ENCODE measurements around the gene SLC9A5.

Gene SLC9A5

GRCh38 chr16:67241008-67241900 is 7.5 kb upstream of the SLC9A5 start:
- H3K27ac ChIP-seq (replicated peaks): no peak overlapping the region
- no peak for DNase-seq (ENCODE audit: low read depth in 1 of 2, low spot score in 1 of 2)

GRCh38 chr16:67242138-67242730 is 6.5 kb upstream of the SLC9A5 start:
- no peak for DNase-seq (ENCODE audit: low read depth in 1 of 2, low spot score in 1 of 2)
- H3K27me3 ChIP-seq (ENCODE audit: insufficient read depth, poor library complexity, severe bottlenecking): no peaks in the 10 kb centered on the region
- H3K27ac ChIP-seq (replicated peaks): no peak overlapping the region
- no peak overlapping the region for H3K4me3 ChIP-seq (replicated peaks; ENCODE audit: insufficient read depth, low read length)
- TF ChIP-seq GABPA (IDR thresholded peaks at IDR 0.05; ENCODE audit: low read depth) (no peak), CTCF (IDR thresholded peaks at IDR 0.05; ENCODE audit: insufficient read depth, low read length) (no peak), SPI1 (IDR thresholded peaks at IDR 0.05; ENCODE audit: borderline replicate concordance, low read depth) (no peak), POLR2AphosphoS5 (IDR thresholded peaks at IDR 0.05; ENCODE audit: low read depth) (no peak), REST (IDR thresholded peaks at IDR 0.05; ENCODE audit: insufficient replicate concordance, low read depth) (no peak)

More at GRCh38 chr16:67241008-67241900, 7.5 kb upstream of the SLC9A5 start:
- Histone ChIP-seq H3K4me3 (replicated peaks; ENCODE audit: insufficient read depth, low read length) (no peak overlapping the region), H3K27me3 (ENCODE audit: insufficient read depth, poor library complexity, severe bottlenecking) (no peaks in the 10 kb centered on the region)
- TF ChIP-seq CTCF (IDR thresholded peaks at IDR 0.05; ENCODE audit: insufficient read depth, low read length): no peak
- TF ChIP-seq GABPA (IDR thresholded peaks at IDR 0.05; ENCODE audit: low read depth): no peak
- TF ChIP-seq REST (IDR thresholded peaks at IDR 0.05; ENCODE audit: insufficient replicate concordance, low read depth): no peak
- TF ChIP-seq SPI1 (IDR thresholded peaks at IDR 0.05; ENCODE audit: borderline replicate concordance, low read depth): no peak
- no peak for TF ChIP-seq POLR2AphosphoS5 (IDR thresholded peaks at IDR 0.05; ENCODE audit: low read depth)

- peak; percentile 77 for TF ChIP-seq SPI1 (IDR thresholded peaks at IDR 0.05; ENCODE audit: borderline replicate concordance, low read depth)
- no peak for TF ChIP-seq CTCF (IDR thresholded peaks at IDR 0.05; ENCODE audit: insufficient read depth, low read length)
- peaks cover 4% of the 10 kb centered on the region for H3K27me3 ChIP-seq (ENCODE audit: insufficient read depth, poor library complexity, severe bottlenecking)
- peak overlapping the region; percentile 68 for H3K27ac ChIP-seq (replicated peaks)
- peak in 1 of 2 experiments; percentile 28 for DNase-seq (ENCODE audit: low read depth in 1 of 2, low spot score in 1 of 2)
- H3K4me3 ChIP-seq (replicated peaks; ENCODE audit: insufficient read depth, low read length): no peak overlapping the region
These were observed 5.3 kb upstream of the SLC9A5 start for GRCh38 chr16:67243481-67243880.

Data from HL-60 (cell line).